Renal pelvis (tissue), 4 donors: Measurements from ENCODE around the gene HTRA1. TPM values are rescaled to one million over a fixed set of nuclear protein-coding genes. Genes with fewer than 3 reads are reported as not detected.

Source experiments
- DNase-seq: peaks from one replicate; pipeline ENCODE4 v3.0.0-alpha.2; 2013
- polyA plus RNA-seq, 3 donors: library from polyadenylated mRNA; unstranded; fragments of 120-200 nt; gene quantifications; one replicate each; pipeline ENCODE4 v1.2.1, GENCODE V29; 2013; ENCODE audit not compliant: insufficient read length in 3 of 3

Gene HTRA1
- polyA plus RNA-seq, 3 donors = 156 to 179 (median 167) TPM

GRCh38 chr10:122446668-122447423, 14.5 kb upstream of the HTRA1 start:
- no peak for DNase-seq

- no peak for DNase-seq
Measured at GRCh38 chr10:122448600-122448999, 12.8 kb upstream of the HTRA1 start.

GRCh38 chr10:122449153-122449552, 12.2 kb upstream of the HTRA1 start:
- DNase-seq = no peak

GRCh38 chr10:122450353-122450990, 10.9 kb upstream of the HTRA1 start:
- no peak for DNase-seq

GRCh38 chr10:122454071-122454470, 7.3 kb upstream of the HTRA1 start:
- DNase-seq = no peak

- no peak for DNase-seq
Measured at GRCh38 chr10:122454603-122455080, 6.7 kb upstream of the HTRA1 start, which contains the start of gene ARMS2. Gene ARMS2, plus strand, starts transcription at chr10:122454653. Its CDS starts 75 bp downstream, at chr10:122454728.

- no peak for DNase-seq
Measured at GRCh38 chr10:122455376-122456079, 5.8 kb upstream of the HTRA1 start.

- no peak for DNase-seq
Measured at GRCh38 chr10:122457934-122458333, 3.4 kb upstream of the HTRA1 start.

GRCh38 chr10:122458693-122459092, 2.7 kb upstream of the HTRA1 start:
- DNase-seq = no peak

GRCh38 chr10:122459561-122460273, 1.6 kb upstream of the HTRA1 start:
- no peak for DNase-seq

- DNase-seq = no peak
Measured at GRCh38 chr10:122460891-122461293, 461 bp upstream of the HTRA1 start.

GRCh38 chr10:122461729-122462532, 578 bp downstream of the HTRA1 start:
- no peak for DNase-seq

GRCh38 chr10:122462533-122463465, 1.4 kb downstream of the HTRA1 start:
- no peak for DNase-seq

- DNase-seq = no peak
Measured at GRCh38 chr10:122463466-122464249, 2.3 kb downstream of the HTRA1 start.

- DNase-seq = no peak
Measured at GRCh38 chr10:122464250-122464510, 2.8 kb downstream of the HTRA1 start.

- no peak for DNase-seq
Measured at GRCh38 chr10:122464586-122464985, 3.2 kb downstream of the HTRA1 start.

- no peak for DNase-seq
Measured at GRCh38 chr10:122465401-122466040, 4.2 kb downstream of the HTRA1 start.

GRCh38 chr10:122466951-122467381, 5.6 kb downstream of the HTRA1 start:
- no peak for DNase-seq

GRCh38 chr10:122467701-122468100, 6.3 kb downstream of the HTRA1 start:
- no peak for DNase-seq
